Left ventricle myocardium inferior (tissue), 1 donor: ENCODE results near the gene BACH2. TPM values are rescaled to one million over a fixed set of nuclear protein-coding genes. Genes with fewer than 3 reads are reported as not detected.

Experiments used
- DNase-seq: peaks from one replicate; pipeline ENCODE4 v3.0.0-alpha.2; 2020
- H3K27ac ChIP-seq: fragments of 200-600 bp; replicated peaks from 2 replicates; pipeline ENCODE4 v1.8.0; 2021
- H3K27me3 ChIP-seq: fragments of 200-600 bp; 2 replicates; pipeline ENCODE4 v1.8.0; 2021; ENCODE audit warnings: low read depth
- H3K36me3 ChIP-seq: fragments of 200-600 bp; 2 replicates; pipeline ENCODE4 v1.8.0; 2021
- H3K4me1 ChIP-seq: fragments of 200-600 bp; 2 replicates; pipeline ENCODE4 v1.8.0; 2021
- H3K4me3 ChIP-seq: fragments of 200-600 bp; 2 replicates; pipeline ENCODE4 v1.8.0; 2021; ENCODE audit warnings: mild to moderate bottlenecking, moderate library complexity
- H3K9me3 ChIP-seq: fragments of 200-600 bp; replicated peaks from 2 replicates; pipeline ENCODE4 v1.8.0; 2021
- CTCF ChIP-seq: fragments of 200-600 bp; IDR thresholded peaks from 2 replicates; pipeline ENCODE4 v1.8.0; 2021; ENCODE audit warnings: antibody characterized with exemption, mild to moderate bottlenecking, borderline replicate concordance
- intact Hi-C: fragments of 100-400 bp; cut with micrococcal nuclease; formaldehyde crosslinking; loops from one replicate; pipeline ENCODE4 v1.11.0; 2022
- total RNA-seq: library from RNA; stranded (reverse); fragmentation: NEBNext Ultra II Directional; extraction: Animal tissue kit (Norgen Biotek cat#: 25700); gene quantifications from one replicate; pipeline ENCODE4 v1.2.1, GENCODE V29; 2021
- donor health status: DM: no; HTN: yes; CAD: no; lungs with severe emphysema.

Gene BACH2
- total RNA-seq, 1 donor from 2014 or later: 1.5 TPM

DNA sequence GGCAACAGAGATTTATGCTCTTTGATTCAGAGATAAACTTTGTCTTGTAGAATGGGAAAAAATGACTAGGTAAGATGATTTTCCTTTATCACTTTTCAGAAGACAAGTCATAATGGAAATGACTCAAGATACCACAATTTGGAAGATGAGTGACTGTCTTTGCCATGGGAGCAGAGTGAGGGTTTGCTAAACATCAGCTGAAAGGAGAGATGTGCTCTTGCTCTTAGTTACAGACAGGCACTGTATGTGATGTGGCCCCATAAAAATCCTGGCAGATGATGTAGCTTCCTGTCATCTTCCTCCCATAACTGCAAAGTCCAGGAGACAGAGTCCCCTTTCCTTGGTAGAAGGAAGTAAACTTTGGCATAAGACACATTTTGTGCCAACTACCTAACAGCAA, 47.6 kb downstream of the BACH2 start:
- intact Hi-C loops: no loop called here
- TF ChIP-seq CTCF: no peak

GRCh38 chr6:90247262-90247661, 49.4 kb downstream of the BACH2 start:
- no peak overlapping the region for H3K27ac ChIP-seq
- intact Hi-C loops: no loop called here
- no peaks in the 10 kb centered on the region for H3K4me1 ChIP-seq
- no peaks in the 10 kb centered on the region for H3K36me3 ChIP-seq
- no peaks in the 10 kb centered on the region for H3K9me3 ChIP-seq
- no peaks in the 10 kb centered on the region for H3K27me3 ChIP-seq
- no peak for TF ChIP-seq CTCF
- no peak for DNase-seq
- no peak overlapping the region for H3K4me3 ChIP-seq

More for the DNA sequence above, 47.6 kb downstream of the BACH2 start:
- H3K4me3 ChIP-seq: no peak overlapping the region
- no peak overlapping the region for H3K27ac ChIP-seq
- no peak for DNase-seq
- H3K27me3 ChIP-seq: no peaks in the 10 kb centered on the region
- H3K36me3 ChIP-seq: no peaks in the 10 kb centered on the region
- H3K4me1 ChIP-seq: no peaks in the 10 kb centered on the region
- H3K9me3 ChIP-seq: no peaks in the 10 kb centered on the region

DNA sequence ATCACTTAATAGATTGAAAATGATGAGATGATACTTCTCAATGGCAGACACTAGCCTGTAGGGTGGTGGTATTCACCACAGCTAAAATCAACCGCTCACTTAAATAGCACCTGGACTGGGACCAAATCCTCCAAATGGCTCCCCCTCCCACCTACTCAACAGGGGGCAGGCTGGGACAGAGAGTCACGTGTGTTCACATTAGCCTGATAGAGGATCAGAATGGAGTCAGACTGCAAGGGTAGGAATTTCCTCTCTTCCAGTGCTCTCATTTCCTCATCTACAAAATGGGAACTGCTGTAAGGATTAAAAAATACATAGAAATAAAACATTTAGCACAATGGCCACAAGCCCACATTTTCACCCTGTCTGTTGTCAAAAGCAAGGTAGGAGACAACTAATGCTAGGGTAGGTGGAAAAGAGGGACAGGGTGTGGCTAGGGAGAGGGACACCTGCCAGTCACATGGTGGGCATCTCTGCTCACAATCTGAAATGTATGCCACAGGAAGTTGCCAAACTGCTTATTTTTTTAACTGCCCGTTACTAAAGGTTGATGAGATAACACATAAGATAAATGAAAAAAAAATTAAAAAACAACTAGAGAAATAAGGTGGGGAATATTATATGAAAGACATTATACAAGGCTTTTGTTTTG, 55.3 kb downstream of the BACH2 start:
- no peak overlapping the region for H3K27ac ChIP-seq
- no peaks in the 10 kb centered on the region for H3K9me3 ChIP-seq
- H3K4me3 ChIP-seq: no peak overlapping the region
- intact Hi-C loops: no loop called here
- H3K27me3 ChIP-seq: no peaks in the 10 kb centered on the region
- H3K4me1 ChIP-seq: peaks cover 19% of the 10 kb centered on the region
- no peaks in the 10 kb centered on the region for H3K36me3 ChIP-seq
- no peak for DNase-seq
- no peak for TF ChIP-seq CTCF

- intact Hi-C loops: no loop called here
- Histone ChIP-seq H3K4me3 (no peak overlapping the region), H3K27me3 (no peaks in the 10 kb centered on the region), H3K4me1 (peaks cover 28% of the 10 kb centered on the region), H3K27ac (peak overlapping the region; percentile 5), H3K9me3 (no peaks in the 10 kb centered on the region), H3K36me3 (no peaks in the 10 kb centered on the region)
- TF ChIP-seq CTCF: no peak
- no peak for DNase-seq
Measured at GRCh38 chr6:90238496-90239266, 58.0 kb downstream of the BACH2 start.

- no peaks in the 10 kb centered on the region for H3K27me3 ChIP-seq
- peaks cover 28% of the 10 kb centered on the region for H3K4me1 ChIP-seq
- no peak overlapping the region for H3K27ac ChIP-seq
- no peaks in the 10 kb centered on the region for H3K9me3 ChIP-seq
- intact Hi-C loops: no loop called here
- DNase-seq: no peak
- H3K4me3 ChIP-seq: no peak overlapping the region
- TF ChIP-seq CTCF: no peak
- H3K36me3 ChIP-seq: no peaks in the 10 kb centered on the region
Measured at GRCh38 chr6:90237350-90237990, 59.2 kb downstream of the BACH2 start.
